ELR (cell line): Measurements from ENCODE around the gene SULT4A1.

Experiments used
- DNase-seq: peaks from one replicate; pipeline ENCODE4 v3.0.0-alpha.2; 2015; ENCODE audit warnings: low read depth

Gene SULT4A1

GRCh38 chr22:43860831-43861230 lies 1.5 kb downstream of the SULT4A1 start:
- no peak for DNase-seq

GRCh38 chr22:43860126-43860525 lies 2.2 kb downstream of the SULT4A1 start:
- DNase-seq: no peak

DNA sequence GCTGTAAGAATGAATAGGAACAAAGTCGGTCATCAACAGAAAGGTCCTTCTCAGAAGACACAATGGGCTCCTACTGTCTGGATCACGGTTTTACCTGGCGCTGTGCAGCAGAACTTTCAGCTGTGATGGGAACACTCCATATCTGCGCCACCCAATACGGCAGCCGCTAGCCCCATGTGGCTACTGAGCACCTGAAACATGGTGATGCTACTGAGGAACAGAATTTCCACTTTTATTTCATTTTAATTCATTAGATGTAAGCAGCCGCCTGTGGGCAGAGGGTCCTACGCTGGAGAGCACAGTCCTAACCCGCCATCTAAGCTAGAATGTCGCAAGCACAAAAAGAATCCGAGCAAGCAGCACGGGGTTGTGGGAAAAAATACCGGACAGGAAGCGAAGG lies 2.7 kb downstream of the SULT4A1 start:
- DNase-seq: no peak

DNA sequence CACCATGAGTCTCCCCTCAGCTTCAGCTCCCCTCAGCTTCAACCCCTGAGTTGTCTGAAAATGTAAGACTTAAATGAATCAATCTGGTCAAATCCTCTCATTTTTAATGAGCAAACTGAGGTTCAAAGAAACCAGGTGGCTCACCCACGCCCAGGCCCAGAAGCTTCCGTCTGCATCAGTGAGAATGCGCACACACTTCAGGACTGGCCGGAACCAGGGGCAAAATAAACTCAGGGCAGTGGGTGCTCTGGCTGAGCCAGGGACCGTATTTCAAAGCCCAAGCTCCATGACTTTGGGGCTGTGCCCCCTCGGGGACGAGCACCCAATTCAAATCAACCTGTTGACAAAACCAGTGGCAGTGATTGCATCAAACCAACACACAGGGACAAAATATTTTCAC lies 3.1 kb downstream of the SULT4A1 start:
- DNase-seq: no peak

DNA sequence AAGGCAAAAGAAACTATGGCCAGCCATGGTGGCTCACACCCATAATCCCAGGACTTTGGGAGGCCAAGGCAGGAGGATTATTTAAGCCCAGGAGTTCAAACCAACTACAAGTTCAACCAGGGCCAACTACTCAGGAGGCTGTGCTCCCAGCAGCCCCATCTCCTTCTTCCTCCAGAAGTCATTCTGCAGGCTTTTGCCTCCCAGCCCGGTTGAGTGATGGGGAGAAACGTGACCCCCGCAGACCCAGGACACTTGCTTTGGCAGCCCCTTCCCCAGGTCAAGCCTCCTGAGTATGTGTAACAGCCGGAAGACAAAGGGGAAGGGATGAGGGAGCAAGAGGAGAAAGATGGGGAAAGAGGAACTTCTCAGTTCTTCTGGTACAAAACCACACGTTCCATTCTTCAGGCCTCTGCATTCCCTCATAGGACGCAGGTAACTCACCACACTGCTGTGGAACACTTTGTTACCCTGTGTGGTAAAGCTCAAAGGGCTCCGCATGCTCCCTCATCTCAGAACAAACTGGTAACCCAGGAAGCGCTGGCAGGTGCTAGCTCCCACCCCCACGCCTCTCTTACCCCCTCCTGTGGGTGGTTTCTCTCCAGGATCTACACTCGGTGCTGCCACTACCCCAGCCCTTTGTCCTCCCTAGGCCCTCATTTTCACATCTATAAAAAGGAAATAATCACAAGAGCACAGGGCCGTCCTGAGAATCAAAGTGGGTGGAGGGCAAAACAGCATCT lies 4.0 kb downstream of the SULT4A1 start:
- no peak for DNase-seq

- DNase-seq: no peak
Observed at GRCh38 chr22:43857367-43857766, 4.9 kb downstream of the SULT4A1 start.

DNA sequence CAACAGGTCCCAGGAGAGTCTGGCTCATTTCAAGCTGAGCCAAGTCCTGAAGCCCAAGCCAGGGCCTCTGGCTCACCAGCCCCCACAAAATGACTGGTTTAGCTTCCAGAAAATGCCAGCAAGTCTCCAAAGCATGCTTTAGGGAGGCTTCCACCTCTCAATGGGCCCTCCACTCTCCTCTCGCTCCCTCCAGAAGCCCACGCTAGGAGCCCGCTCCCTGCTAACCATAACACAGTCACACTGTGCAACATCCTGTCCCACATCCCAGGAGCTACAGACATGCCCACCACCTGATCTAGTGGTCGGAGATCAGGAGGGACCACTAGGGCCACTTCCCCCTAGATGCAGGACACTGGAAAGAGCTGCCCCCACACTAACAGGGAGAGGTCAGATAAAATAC lies 6.9 kb downstream of the SULT4A1 start:
- no peak for DNase-seq

- DNase-seq: no peak
Observed at GRCh38 chr22:43854786-43855271, 7.5 kb downstream of the SULT4A1 start.

GRCh38 chr22:43854121-43854785 lies 8.1 kb downstream of the SULT4A1 start:
- no peak for DNase-seq

- no peak for DNase-seq
Observed at GRCh38 chr22:43853328-43853931, 8.9 kb downstream of the SULT4A1 start.

GRCh38 chr22:43852573-43853327 lies 9.6 kb downstream of the SULT4A1 start:
- DNase-seq: no peak

DNA sequence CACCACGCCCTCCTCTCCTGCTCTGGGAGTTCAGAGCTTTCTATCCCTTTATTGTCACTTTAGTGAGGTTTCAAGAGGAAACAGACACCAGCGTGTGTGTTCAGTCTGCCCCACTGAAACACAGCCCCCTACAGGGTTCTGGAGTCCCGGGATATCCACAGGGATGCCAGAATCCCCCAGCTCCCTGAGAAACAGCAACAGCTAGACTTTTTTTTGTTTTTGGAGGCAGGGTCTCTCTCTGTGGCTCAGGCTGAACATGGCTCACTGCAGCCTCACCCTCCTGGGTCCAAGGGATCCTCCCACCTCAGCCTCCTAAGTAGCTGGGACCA lies 10.4 kb downstream of the SULT4A1 start:
- DNase-seq: no peak

DNA sequence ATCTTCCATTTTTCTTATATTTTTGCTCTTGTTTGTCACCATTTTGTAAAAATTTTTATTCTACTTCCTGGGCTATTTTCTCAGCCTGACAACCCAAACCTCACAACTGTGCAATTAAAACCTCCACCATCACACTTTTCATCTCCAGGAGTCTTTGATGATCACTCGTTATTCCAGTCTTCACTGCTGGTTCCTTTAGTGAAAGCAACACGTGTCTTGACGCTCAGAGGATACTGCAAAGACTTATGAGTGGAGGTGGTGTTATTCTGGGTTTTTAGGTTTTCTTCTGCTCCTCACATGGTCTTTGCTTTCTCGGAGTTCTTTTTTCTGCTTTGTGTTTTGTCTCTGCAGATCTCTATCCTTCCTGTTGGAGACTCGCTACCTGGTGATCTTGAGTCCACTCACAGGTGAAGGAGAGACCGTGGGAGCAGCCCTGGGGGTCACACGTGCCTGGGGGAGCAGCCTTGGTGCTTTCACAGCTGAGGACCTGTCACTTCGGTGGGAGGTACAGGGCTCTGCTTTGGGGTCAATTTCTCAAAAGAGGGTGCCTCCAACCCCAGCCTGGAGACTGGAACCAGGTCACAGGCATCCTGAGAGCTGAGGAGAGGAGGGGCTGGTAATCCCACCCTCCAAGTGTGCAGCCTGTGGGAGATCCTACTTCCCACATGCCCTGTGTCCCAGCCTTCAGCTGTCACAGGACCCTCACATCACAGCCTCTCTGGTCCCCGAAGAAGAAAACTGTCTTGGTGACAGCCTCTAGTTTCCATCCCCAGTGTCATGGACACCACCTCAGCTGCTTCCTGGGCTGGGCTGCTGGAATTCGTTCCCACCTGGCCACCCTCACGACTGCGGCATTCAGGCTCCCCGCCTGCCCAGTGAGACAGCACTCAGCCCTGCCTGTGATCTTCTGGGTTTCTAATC lies 11.0 kb downstream of the SULT4A1 start:
- DNase-seq: no peak

DNA sequence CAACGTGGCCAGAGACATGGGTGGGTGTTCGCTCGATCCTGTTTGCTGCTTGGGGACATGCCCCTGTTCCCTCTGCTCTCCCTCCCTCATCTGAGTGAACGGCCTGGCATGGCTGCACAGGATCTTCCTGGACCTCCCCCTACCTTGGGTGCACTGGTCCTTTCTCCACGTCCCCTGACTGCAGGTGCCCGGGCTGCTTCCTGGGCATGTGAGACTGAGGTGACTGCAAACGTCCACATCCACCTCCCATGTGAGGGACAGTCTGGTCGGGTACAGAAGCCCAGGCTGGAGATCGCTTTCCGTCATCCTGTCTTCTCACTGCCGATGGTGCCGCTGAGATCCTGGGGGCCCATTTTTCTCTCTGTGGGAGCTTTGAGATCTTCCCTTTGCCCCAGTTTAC lies 11.8 kb downstream of the SULT4A1 start:
- DNase-seq: no peak

GRCh38 chr22:43849731-43850130 lies 12.6 kb downstream of the SULT4A1 start:
- no peak for DNase-seq

DNA sequence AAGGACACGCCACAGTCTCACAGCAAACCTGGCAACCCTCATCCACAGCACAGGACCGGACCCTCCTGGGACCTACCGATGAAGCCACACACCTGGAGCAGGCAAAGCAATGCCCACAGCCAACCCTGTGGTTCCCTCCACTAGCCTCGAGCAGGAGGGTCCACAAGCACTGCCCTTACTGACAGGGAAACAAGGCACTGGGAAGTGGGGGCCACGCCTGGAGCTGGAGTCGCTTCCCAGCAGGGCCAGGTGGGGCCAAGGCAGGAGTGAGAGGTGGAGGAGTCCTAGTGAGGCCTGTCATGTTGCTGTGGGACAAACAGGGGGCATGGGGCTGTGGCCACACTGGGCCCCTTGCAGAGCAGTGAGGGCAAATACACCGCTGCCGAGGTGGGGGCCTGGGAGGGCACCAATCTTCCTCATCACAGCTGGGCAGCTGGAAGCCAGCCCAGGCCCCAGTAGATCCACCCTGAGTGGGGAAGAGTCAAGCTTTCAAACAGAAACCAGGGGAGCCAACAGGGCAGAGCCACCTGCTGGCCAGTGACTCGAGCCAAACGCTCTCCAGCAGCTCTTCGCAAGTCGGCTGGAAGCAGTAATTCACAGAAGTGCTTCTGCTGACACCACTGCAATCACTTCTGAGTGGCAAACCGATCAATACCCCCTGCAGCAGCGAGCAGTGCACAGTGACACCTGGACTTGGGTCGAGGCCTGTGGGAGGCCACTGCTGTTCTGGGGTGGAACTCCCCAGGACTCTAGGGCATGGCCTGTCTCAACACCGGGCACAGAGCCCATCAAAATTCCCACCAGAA lies 13.7 kb downstream of the SULT4A1 start:
- DNase-seq: peak; percentile 24

DNA sequence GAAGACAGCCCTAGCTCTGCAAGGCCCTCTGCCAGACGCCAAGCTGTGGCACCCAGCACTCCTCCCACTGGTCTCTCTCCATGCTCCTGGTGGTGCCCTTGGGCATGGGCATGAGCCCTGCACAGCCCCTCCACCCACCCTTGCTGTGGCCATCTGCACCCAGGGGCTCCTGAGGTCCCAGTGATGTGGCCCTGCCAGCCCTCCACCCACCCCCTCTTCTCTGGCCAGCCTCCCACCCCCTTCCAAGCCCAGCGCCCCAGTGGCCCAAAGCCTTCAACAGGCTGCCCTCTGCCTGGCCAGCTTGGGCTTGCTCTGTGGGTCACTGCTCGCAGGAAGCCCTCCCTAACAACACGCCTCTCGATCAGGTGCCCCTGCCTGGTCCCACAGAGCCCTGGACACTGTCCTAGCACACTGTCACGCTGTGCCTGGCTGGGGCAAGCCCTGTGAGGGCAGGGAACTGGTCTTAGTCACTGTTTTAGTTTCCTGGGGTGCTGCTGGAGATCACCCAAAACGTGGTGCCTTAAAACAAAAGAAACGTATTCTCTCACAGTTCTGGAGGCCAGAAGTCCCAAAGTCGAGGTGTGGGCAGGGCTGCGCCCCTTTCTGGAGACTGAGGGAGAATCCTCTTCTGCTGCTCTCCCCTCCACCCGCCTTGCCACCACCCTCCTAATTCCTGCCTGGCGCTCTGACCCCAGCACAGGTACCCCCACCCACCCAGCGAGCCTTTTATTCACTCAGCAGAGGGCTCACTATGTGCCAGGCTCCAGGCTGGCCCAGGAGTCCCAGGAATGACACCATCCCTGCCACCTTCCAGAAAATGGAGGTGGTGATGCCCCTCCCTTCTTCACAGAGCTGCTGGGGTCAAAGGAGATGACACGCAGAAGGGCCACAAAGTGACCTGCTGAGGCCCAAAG lies 14.7 kb downstream of the SULT4A1 start:
- no peak for DNase-seq

DNA sequence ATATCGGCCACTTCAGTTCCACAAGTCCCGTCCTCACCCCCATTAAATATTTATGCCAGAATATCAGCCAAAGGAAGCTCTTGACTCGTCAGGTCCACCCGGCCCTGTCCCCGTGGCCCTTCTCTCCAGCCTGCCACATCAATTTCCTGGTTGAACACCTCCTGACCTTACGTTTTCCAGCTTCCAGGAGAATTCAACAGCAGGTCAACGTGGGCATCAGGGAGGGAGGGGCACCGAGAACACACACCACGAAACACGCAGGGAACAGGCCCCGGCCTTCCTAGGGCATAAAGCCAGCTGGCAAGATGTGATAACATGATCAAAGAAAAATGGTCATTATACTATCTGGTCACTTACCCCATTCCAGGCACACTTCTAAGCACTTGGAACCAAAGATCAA lies 15.3 kb downstream of the SULT4A1 start:
- no peak for DNase-seq

GRCh38 chr22:43845981-43846380 lies 16.3 kb downstream of the SULT4A1 start:
- no peak for DNase-seq
